ENCODE measurements around the gene AUH.
A peak's percentile ranks its signal among the peaks of the same experiment; 100 is the strongest.
"Not testable (repeated sequence)": the region's sequence is repeated elsewhere in the genome, so short reads cannot be mapped to it uniquely, and the experiment has no call there.

The AUH gene

DNA sequence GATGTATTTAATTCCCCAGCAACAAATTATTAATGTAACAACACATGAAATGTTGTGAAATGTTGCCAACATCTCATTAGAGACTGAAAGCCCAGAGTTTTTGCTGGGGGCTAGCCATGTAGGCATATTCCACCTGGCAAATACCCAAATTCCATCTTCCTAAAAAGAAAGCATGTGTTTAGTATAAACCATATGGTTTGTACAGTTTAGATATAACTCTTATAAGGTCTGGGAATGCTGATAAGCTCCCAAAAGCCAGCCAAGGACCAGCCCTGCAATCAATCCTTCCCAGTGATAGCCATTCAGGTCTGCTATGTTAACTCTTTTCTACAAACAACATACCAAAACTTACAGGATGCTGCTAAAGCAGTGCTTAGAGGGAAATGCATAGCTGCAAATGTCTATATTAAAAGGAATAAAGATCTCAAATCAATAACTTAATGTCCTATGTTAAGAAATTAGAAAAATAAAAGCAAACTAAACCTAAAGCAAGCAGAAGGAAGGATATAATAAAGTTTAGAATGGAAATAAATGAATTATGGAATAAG is 158.9 kb downstream of the AUH start:
- no peak for DNase-seq

- DNase-seq: no peak
These were observed 160.9 kb downstream of the AUH start for GRCh38 chr9:91200692-91201336.

DNA sequence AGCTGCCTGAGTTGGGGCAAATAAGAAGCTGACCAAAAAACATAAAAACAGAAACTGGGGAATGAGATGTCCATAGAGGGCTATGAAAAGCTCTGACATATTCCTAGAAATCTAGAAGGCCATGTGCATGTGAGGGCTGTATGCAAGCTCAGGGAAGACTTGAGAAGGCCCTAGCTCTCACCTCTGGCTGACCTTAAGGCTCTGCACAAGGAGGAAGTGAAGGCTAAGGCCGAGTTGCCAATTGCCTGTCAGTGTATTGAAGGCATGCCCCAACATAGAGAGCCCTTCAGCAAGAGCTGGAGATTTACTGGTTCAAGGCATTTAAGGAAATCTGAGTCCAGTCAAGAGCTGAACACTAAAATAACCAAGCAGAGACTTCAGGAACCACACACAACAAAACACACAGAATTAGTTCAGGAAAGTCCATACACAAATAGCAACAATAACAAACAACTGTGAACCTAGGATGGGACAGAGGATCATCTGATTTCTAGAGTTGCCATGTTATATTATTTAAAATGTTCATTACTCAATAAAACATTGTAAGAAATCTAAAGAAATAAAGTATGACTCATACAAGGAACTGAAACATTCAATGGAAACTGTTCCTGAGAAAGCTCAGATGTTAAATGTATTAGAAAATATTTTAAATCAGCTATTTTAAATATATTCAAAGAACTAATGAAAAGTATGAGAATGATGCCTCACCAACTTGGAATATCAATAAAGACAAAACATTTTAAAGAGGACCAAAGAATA is 161.8 kb downstream of the AUH start:
- no peak for DNase-seq

GRCh38 chr9:91198881-91199280 is 162.8 kb downstream of the AUH start:
- DNase-seq: not testable (repeated sequence)

- no peak for DNase-seq
These were observed 163.3 kb downstream of the AUH start for GRCh38 chr9:91198405-91198804.

GRCh38 chr9:91197232-91198181 is 164.2 kb downstream of the AUH start:
- peak; percentile 39 for DNase-seq

DNA sequence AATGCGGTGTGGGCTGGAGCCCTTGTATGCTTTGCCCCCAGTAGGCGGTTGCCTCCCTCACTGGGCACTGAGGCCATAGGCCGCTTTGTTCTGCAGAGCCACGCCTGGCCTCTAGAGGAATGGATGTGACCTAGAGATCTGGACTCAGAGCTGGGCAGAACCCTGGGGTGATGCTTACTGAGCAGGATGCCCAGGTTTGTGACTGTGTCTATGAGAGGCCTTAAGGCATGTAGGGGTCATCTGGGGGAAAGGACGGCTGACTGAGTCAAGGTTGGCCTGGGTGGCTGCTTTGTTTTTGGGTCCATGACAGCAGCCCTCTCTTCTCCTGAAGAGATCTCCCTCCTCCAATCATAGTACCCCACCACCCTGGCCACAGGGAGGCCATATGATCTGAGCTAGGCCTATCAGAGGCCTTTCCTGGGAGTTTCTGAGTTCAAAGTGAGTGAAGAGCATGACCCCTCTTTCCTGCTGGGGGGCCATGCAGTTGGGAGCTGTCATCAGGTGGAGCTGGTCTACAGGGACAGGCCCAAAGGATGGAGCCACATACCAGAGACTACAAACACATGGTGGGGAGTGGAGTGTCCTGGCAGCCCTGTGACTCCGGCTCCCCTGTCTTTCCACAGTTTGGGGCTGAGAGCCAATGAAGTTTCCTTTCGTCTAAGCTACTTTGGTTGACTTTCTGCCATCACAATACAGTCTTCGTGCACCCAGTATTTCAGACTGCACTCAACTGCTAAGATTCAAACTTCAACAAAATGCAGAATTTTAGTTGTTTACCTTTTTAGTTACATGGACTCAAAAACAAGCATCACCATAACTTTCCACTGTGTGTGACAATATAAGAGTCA is 165.4 kb downstream of the AUH start:
- DNase-seq: no peak

DNA sequence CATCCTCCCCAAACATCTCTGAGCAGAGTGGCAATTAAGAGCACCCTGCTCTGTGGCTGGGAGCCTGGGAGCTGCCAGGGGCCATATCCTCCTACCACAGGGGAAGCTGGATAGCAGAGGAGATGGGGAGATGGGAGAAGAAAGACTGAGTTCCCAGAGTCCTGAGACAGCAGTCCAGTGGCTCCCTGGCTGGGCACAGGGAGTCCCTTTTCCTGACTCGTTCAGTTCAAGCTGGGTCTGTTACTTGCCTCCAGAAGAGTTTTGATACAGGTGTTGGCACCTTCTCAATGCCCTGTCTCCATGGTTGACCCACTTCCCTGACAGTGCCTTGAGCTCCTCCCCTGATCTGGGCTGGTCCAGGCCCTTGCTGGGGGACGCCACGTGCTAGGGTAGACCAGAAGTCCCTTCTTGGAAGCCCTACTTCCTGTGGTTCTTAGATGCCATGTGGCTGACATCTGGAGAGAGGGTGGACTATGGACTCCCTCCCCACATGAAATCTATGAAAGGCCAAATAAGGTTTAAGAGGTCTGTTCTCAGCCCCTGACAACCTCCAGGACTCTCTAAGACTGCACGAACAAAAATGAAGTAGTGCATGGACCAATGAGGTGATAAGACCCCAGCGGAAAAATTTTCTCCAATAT is 166.2 kb downstream of the AUH start:
- DNase-seq: no peak

- no peak for DNase-seq
These were observed 167.9 kb downstream of the AUH start for GRCh38 chr9:91193658-91194391.

DNA sequence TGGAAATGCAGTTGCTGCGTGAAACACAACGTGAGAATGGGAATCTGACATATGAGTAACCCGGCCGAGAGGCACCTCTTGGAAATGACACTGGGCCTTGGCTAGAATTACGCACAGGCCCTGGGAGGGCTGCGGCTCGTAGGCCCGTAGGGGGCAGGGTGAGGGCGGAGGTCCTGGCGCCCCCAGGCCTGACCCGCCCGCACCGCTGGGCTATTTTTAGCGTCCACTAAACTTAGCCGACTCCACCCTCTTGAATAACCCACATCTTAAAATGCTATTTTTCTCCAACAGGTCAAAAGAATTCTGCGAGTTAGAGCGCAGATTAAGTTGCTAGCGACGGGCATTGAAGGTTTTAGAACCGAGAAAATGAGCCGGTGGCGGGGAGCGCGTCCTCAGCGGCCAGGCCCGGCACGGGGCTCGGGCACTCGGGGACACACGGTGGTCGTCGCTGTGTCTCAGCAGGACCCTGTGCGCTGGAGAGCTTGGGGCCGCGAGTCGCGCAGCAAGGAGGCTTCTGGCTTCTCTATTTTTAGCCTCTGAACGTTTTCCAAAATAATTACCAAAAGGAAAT is 168.5 kb downstream of the AUH start:
- DNase-seq: peak; percentile 90

DNA sequence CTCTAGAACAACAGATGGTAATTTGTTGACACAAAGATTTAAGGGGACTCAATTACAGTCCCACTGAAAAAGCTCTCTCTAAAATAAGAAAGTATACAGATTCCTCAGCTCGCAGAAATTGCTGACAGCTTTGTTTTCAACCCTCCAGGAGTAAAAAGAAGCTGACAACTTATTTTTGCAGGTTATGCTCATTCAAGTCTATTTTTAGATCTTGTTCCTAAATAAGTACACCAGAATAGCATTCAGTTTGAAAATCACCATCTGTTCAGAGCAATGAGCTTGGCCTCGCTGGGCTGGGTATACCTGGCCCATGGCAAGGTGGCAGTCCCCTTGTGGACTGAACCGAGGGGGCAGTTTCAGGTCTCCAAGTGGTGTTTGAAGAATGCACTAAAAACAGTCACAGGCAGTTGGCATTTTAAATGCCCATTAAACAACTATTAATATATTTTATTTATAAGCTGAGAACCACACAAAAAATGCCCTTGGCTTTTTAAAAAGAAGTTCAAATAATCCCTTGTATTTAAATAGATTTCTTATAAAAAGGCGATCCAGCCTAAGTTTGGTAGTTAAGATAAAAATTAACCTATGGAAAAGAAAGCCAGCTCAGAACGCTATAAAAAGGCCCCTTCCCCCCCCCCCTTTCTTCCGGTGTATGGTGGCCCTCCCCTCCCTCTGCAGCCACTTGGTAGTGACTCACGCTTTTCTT is 169.2 kb downstream of the AUH start:
- DNase-seq: no peak

- no peak for DNase-seq
These were observed 170.0 kb downstream of the AUH start for GRCh38 chr9:91191411-91192380.

DNA sequence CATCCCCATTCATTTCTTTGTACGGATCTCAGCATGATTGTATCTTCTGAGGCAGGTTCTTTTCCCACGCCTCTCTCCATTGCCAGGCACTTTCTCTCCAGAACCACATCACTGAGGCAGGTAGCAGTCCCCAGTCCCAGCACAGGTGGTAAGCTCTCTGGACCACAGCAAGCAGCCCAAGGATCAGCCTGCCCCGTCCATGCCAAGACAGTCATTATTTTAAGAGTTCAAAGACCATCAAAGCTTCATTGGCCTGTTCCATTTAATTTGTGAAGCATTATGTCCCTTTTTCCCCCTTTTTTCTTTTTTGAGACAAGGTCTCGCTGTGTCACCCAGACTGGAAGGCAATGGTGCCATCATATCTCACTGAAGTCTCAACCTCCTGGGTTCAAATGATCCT is 171.7 kb downstream of the AUH start:
- no peak for DNase-seq

GRCh38 chr9:91188719-91189590 is 172.8 kb downstream of the AUH start:
- no peak for DNase-seq

GRCh38 chr9:91187965-91188344 is 173.8 kb downstream of the AUH start:
- no peak for DNase-seq

GRCh38 chr9:91187311-91187964 is 174.3 kb downstream of the AUH start:
- DNase-seq: no peak

- DNase-seq: peak; percentile 7
These were observed 175.0 kb downstream of the AUH start for GRCh38 chr9:91186632-91187108.

All from T1000 (cell line).